ENCODE data around the gene CLGN. TPM values are rescaled to one million over a fixed set of nuclear protein-coding genes. Genes with fewer than 3 reads are reported as not detected.

Gene CLGN
- total and polyA plus RNA-seq, 10 of the 15 experiments (the other 5 are each of a cell fraction or from before 2014, with no cell fraction given), result 0.11 to 1.0 (median 0.62) TPM

GRCh38 chr4:140469791-140470733 is 42.6 kb upstream of the CLGN start:
- WGBS (ENCODE audit: insufficient coverage, insufficient replicate concordance, low lambda C conversion rate, missing lambda C conversion rate), result 45% methylated on average over 21 of the region's 27 CpGs
- in situ Hi-C loops (cut with MboI), result no loop called here
- H2AFZ ChIP-seq (ENCODE audit: control insufficient read depth, low read depth, low read length), result no peak overlapping the region

GRCh38 chr4:140466146-140466545 is 38.7 kb upstream of the CLGN start:
- BruUV-seq (replicated peaks), result no TSS peak
- ChIA-PET SMC1A (ENCODE audit: uncharacterized antibody, unreplicated experiment) (no interaction called here), RAD21 (ENCODE audit: unreplicated experiment) (no interaction called here), POLR2A (interaction anchor here (0.6 kb wide), 1 partner anchor 1515 kb away, joined by 3 read pairs; no protein-coding TSS in a partner anchor), CTCF (no interaction called here)
- no peak overlapping the region for H3K9ac ChIP-seq (ENCODE audit: control insufficient read depth, insufficient read depth, low read length)
- no peaks in the 10 kb centered on the region for H4K20me1 ChIP-seq (ENCODE audit: control insufficient read depth, insufficient read depth)
- H2AFZ ChIP-seq (ENCODE audit: control insufficient read depth, low read depth, low read length), result no peak overlapping the region
- 5% methylated on average over 1 of the region's 1 CpG for WGBS (ENCODE audit: insufficient coverage, insufficient replicate concordance, low lambda C conversion rate, missing lambda C conversion rate)
- intact Hi-C loops (cut with micrococcal nuclease; ENCODE audit: unreplicated experiment), result no loop called here
- no peaks in the 10 kb centered on the region for H3K36me3 ChIP-seq (ENCODE audit: control insufficient read depth in 2 of 2, insufficient read depth in 2 of 2, low read length in 1 of 2)
- H3K4me3 ChIP-seq, result no peak overlapping the region
- H3K9me3 ChIP-seq (replicated peaks; ENCODE audit: control insufficient read depth, insufficient read depth, low read length), result no peaks in the 10 kb centered on the region
- in situ Hi-C loops (cut with MboI), result no loop called here
- ATAC-seq, result no peak
- no peaks in the 10 kb centered on the region for H3K79me2 ChIP-seq (ENCODE audit: control insufficient read depth, insufficient read depth, low read length)
- H3K27ac ChIP-seq (ENCODE audit: control insufficient read depth, insufficient read depth), result no peak overlapping the region
- no peak for FAIRE-seq
- H3K4me1 ChIP-seq (ENCODE audit: control insufficient read depth, insufficient read depth, low read length), result no peaks in the 10 kb centered on the region
- no peak overlapping the region for H3K4me2 ChIP-seq (ENCODE audit: control insufficient read depth, insufficient read depth)
- no peak for DNase-seq (ENCODE audit: low read depth, low spot score)
- no peaks in the 10 kb centered on the region for H3K27me3 ChIP-seq (replicated peaks in 1 of 2; ENCODE audit: control insufficient read depth in 2 of 2, insufficient read depth in 2 of 2, low read length in 1 of 2)
- TF ChIP-seq ELK1 (IDR thresholded peaks at IDR 0.05; ENCODE audit: low read depth, low read length) (no peak), ZBTB40 (IDR thresholded peaks at IDR 0.05; ENCODE audit: borderline replicate concordance) (no peak), E4F1 (IDR thresholded peaks at IDR 0.05; ENCODE audit: borderline replicate concordance, partially characterized antibody) (no peak), MLLT1 (IDR thresholded peaks at IDR 0.05) (no peak)

More at GRCh38 chr4:140469791-140470733, 42.6 kb upstream of the CLGN start:
- no peaks in the 10 kb centered on the region for H4K20me1 ChIP-seq (ENCODE audit: control insufficient read depth, insufficient read depth)
- no peaks in the 10 kb centered on the region for H3K27me3 ChIP-seq (replicated peaks in 1 of 2; ENCODE audit: control insufficient read depth in 2 of 2, insufficient read depth in 2 of 2, low read length in 1 of 2)
- ChIA-PET POLR2A (no interaction called here), SMC1A (ENCODE audit: uncharacterized antibody, unreplicated experiment) (no interaction called here), RAD21 (ENCODE audit: unreplicated experiment) (no interaction called here), CTCF (no interaction called here)
- intact Hi-C loops (cut with micrococcal nuclease; ENCODE audit: unreplicated experiment), result no loop called here
- ATAC-seq (no peak), FAIRE-seq (no peak), DNase-seq (ENCODE audit: low read depth, low spot score) (no peak)
- no TSS peak for BruUV-seq (replicated peaks)
- H3K4me1 ChIP-seq (ENCODE audit: control insufficient read depth, insufficient read depth, low read length), result no peaks in the 10 kb centered on the region
- no peaks in the 10 kb centered on the region for H3K9me3 ChIP-seq (replicated peaks; ENCODE audit: control insufficient read depth, insufficient read depth, low read length)
- no peak overlapping the region for H3K9ac ChIP-seq (ENCODE audit: control insufficient read depth, insufficient read depth, low read length)
- no peak for TF ChIP-seq DPF2 (IDR thresholded peaks at IDR 0.05)
- no peak overlapping the region for H3K4me2 ChIP-seq (ENCODE audit: control insufficient read depth, insufficient read depth)
- no peaks in the 10 kb centered on the region for H3K79me2 ChIP-seq (ENCODE audit: control insufficient read depth, insufficient read depth, low read length)
- no peaks in the 10 kb centered on the region for H3K36me3 ChIP-seq (ENCODE audit: control insufficient read depth in 2 of 2, insufficient read depth in 2 of 2, low read length in 1 of 2)
- H3K27ac ChIP-seq (ENCODE audit: control insufficient read depth, insufficient read depth), result no peak overlapping the region
- no peak overlapping the region for H3K4me3 ChIP-seq
